Astrocyte (in vitro differentiated cells and primary cell): ENCODE results near the gene ACSM3. TPM values are rescaled to one million over a fixed set of nuclear protein-coding genes. Genes with fewer than 3 reads are reported as not detected.

Source experiments
- DNase-seq: peaks from one replicate; pipeline ENCODE4 v3.0.0-alpha.2; 2010; ENCODE audit warnings: low read depth
- FAIRE-seq: peaks from 2 replicates; lab custom pipeline; 2011; peaks lifted over from hg19 to GRCh38; lab: Jason Lieb, UNC
- H2AFZ ChIP-seq: 2 replicates; pipeline ENCODE4 v1.6.0; 2012; ENCODE audit warnings: low read depth, low read length, inconsistent platforms
- H3K27ac ChIP-seq: 2 replicates; pipeline ENCODE4 v1.5.1; 2011; ENCODE audit warnings: low read depth, low read length, inconsistent platforms
- H3K27me3 ChIP-seq: 2 replicates; pipeline ENCODE4 v1.6.0; 2011; ENCODE audit warnings: low read length, inconsistent platforms; ENCODE audit not compliant: insufficient read depth
- H3K36me3 ChIP-seq: 2 replicates; pipeline ENCODE4 v1.5.1; 2011; ENCODE audit warnings: low read length, inconsistent platforms; ENCODE audit not compliant: insufficient read depth
- H3K4me1 ChIP-seq: 2 replicates; pipeline ENCODE4 v1.5.1; 2011; ENCODE audit warnings: low read length, inconsistent platforms; ENCODE audit not compliant: insufficient read depth
- H3K4me2 ChIP-seq: 2 replicates; pipeline ENCODE4 v1.6.0; 2012; ENCODE audit warnings: low read length, inconsistent platforms
- H3K4me3 ChIP-seq: 2 replicates; pipeline ENCODE4 v1.5.1; 2011; ENCODE audit warnings: low read depth, mild to moderate bottlenecking, low read length, inconsistent platforms; ENCODE audit not compliant: insufficient read depth
- H3K79me2 ChIP-seq: 2 replicates; pipeline ENCODE4 v1.6.0; 2012; ENCODE audit warnings: mild to moderate bottlenecking, low read length, inconsistent platforms; ENCODE audit not compliant: insufficient read depth
- H3K9ac ChIP-seq: 2 replicates; pipeline ENCODE4 v1.6.0; 2012; ENCODE audit warnings: mild to moderate bottlenecking, low read length, inconsistent platforms
- H3K9me3 ChIP-seq: 2 replicates; pipeline ENCODE4 v1.5.1; 2012; ENCODE audit warnings: low read depth, mild to moderate bottlenecking, low read length, inconsistent platforms; ENCODE audit not compliant: insufficient read depth
- H4K20me1 ChIP-seq: 2 replicates; pipeline ENCODE4 v1.6.0; 2012; ENCODE audit warnings: low read length, inconsistent platforms; ENCODE audit not compliant: insufficient read depth
- H3K27ac Mint-ChIP-seq: one replicate; pipeline ENCODE4 v1.8.0; 2021; ENCODE audit warnings: mild to moderate bottlenecking, mixed read lengths; ENCODE audit not compliant: unreplicated experiment
- H3K27me3 Mint-ChIP-seq: one replicate; pipeline ENCODE4 v1.8.0; 2021; ENCODE audit warnings: low read depth, mixed read lengths; ENCODE audit not compliant: unreplicated experiment
- H3K36me3 Mint-ChIP-seq: one replicate; pipeline ENCODE4 v1.8.0; 2021; ENCODE audit warnings: low read depth, mixed read lengths; ENCODE audit not compliant: unreplicated experiment
- H3K4me1 Mint-ChIP-seq: one replicate; pipeline ENCODE4 v1.8.0; 2021; ENCODE audit warnings: low read depth, mixed read lengths; ENCODE audit not compliant: unreplicated experiment
- H3K4me3 Mint-ChIP-seq: one replicate; pipeline ENCODE4 v1.8.0; 2021; ENCODE audit warnings: mild to moderate bottlenecking, moderate library complexity, mixed read lengths; ENCODE audit not compliant: unreplicated experiment
- H3K9me3 Mint-ChIP-seq: one replicate; pipeline ENCODE4 v1.8.0; 2021; ENCODE audit warnings: mild to moderate bottlenecking, mixed read lengths; ENCODE audit not compliant: unreplicated experiment
- CTCF ChIP-seq: IDR thresholded peaks from 2 replicates; pipeline ENCODE4 v1.5.1; 2011; ENCODE audit warnings: low read depth, mild to moderate bottlenecking, inconsistent platforms, low read length, moderate library complexity; ENCODE audit not compliant: insufficient read depth
- EZH2 ChIP-seq: IDR thresholded peaks from 2 replicates; pipeline ENCODE4 v1.6.1; 2012; ENCODE audit warnings: mild to moderate bottlenecking, low read length, inconsistent platforms; ENCODE audit not compliant: insufficient read depth
- total RNA-seq: library from RNA; stranded (reverse); gene quantifications from 2 replicates; pipeline ENCODE4 v1.2.1, GENCODE V29; 2021

The ACSM3 gene
- total RNA-seq, 1 donor from 2014 or later: 7.4 TPM

GRCh38 chr16:20726661-20727060 is 37.2 kb upstream of the ACSM3 start:
- H3K9me3 ChIP-seq: no peaks in the 10 kb centered on the region
- H2AFZ ChIP-seq: no peak overlapping the region
- Mint-ChIP-seq H3K27me3 (no peaks in the 10 kb centered on the region), H3K4me3 (no peak overlapping the region), H3K4me1 (no peaks in the 10 kb centered on the region), H3K27ac (no peak overlapping the region), H3K9me3 (no peaks in the 10 kb centered on the region), H3K36me3 (no peaks in the 10 kb centered on the region)
- no peak overlapping the region for H3K4me3 ChIP-seq
- no peaks in the 10 kb centered on the region for H3K79me2 ChIP-seq
- no peak overlapping the region for H3K4me2 ChIP-seq
- no peaks in the 10 kb centered on the region for H3K27me3 ChIP-seq
- no peaks in the 10 kb centered on the region for H3K36me3 ChIP-seq
- H4K20me1 ChIP-seq: no peaks in the 10 kb centered on the region
- no peak overlapping the region for H3K27ac ChIP-seq
- TF ChIP-seq EZH2 (no peak), CTCF (no peak)
- H3K9ac ChIP-seq: no peak overlapping the region
- FAIRE-seq: no peak
- DNase-seq: no peak
- H3K4me1 ChIP-seq: no peaks in the 10 kb centered on the region

GRCh38 chr16:20727181-20727580 is 36.6 kb upstream of the ACSM3 start:
- no peaks in the 10 kb centered on the region for H3K4me1 Mint-ChIP-seq
- no peak for TF ChIP-seq EZH2
- no peak for TF ChIP-seq CTCF
- Histone ChIP-seq H3K79me2 (no peaks in the 10 kb centered on the region), H4K20me1 (no peaks in the 10 kb centered on the region), H3K27me3 (no peaks in the 10 kb centered on the region), H3K9me3 (no peaks in the 10 kb centered on the region), H3K27ac (no peak overlapping the region), H2AFZ (no peak overlapping the region), H3K4me3 (no peak overlapping the region), H3K4me2 (no peak overlapping the region), H3K36me3 (no peaks in the 10 kb centered on the region), H3K9ac (no peak overlapping the region), H3K4me1 (no peaks in the 10 kb centered on the region)
- FAIRE-seq: no peak
- H3K27me3 Mint-ChIP-seq: no peaks in the 10 kb centered on the region
- no peak overlapping the region for H3K4me3 Mint-ChIP-seq
- DNase-seq: no peak
- H3K9me3 Mint-ChIP-seq: no peaks in the 10 kb centered on the region
- no peaks in the 10 kb centered on the region for H3K36me3 Mint-ChIP-seq
- H3K27ac Mint-ChIP-seq: no peak overlapping the region

- FAIRE-seq: no peak
- H3K4me3 Mint-ChIP-seq: no peak overlapping the region
- H3K9me3 ChIP-seq: no peaks in the 10 kb centered on the region
- H3K4me2 ChIP-seq: no peak overlapping the region
- no peaks in the 10 kb centered on the region for H3K4me1 ChIP-seq
- H3K79me2 ChIP-seq: no peaks in the 10 kb centered on the region
- H3K9me3 Mint-ChIP-seq: no peaks in the 10 kb centered on the region
- no peaks in the 10 kb centered on the region for H3K4me1 Mint-ChIP-seq
- no peaks in the 10 kb centered on the region for H4K20me1 ChIP-seq
- peaks cover 1% of the 10 kb centered on the region for H3K36me3 ChIP-seq
- H3K27me3 ChIP-seq: no peaks in the 10 kb centered on the region
- TF ChIP-seq CTCF (no peak), EZH2 (no peak)
- no peak overlapping the region for H3K27ac ChIP-seq
- DNase-seq: no peak
- no peak overlapping the region for H3K4me3 ChIP-seq
- no peaks in the 10 kb centered on the region for H3K36me3 Mint-ChIP-seq
- H3K9ac ChIP-seq: no peak overlapping the region
- no peak overlapping the region for H3K27ac Mint-ChIP-seq
- no peaks in the 10 kb centered on the region for H3K27me3 Mint-ChIP-seq
- H2AFZ ChIP-seq: no peak overlapping the region
Observed at GRCh38 chr16:20729141-20729540, 34.7 kb upstream of the ACSM3 start.
